Measurements from ENCODE around the gene CPLX4.
"Not testable (repeated sequence)": the region's sequence is repeated elsewhere in the genome, so short reads cannot be mapped to it uniquely, and the experiment has no call there.

- TF ChIP-seq POLR2A, CTCF, POLR2AphosphoS5, EP300 (IDR thresholded peaks at IDR 0.05): not testable (repeated sequence)
These were observed 56.6 kb downstream of the CPLX4 start for GRCh38 chr18:59261842-59262241.
